HCT116 (cell line): ENCODE data around the gene LIN28A. TPM values are rescaled to one million over a fixed set of nuclear protein-coding genes. Genes with fewer than 3 reads are reported as not detected.

Source experiments
- ATAC-seq: fragments of 200-7000 bp; cut with Tn5 transposase; 2 replicates; pipeline ENCODE4 v1.9.1; 2020; ENCODE audit warnings: mild to moderate bottlenecking, moderate library complexity
- BruUV-seq: library from RNA; stranded (reverse); fragments of 400-500 nt; replicated peaks from 2 replicates; lab custom pipeline; 2021; lab: Mats Ljungman, UMichigan
- CTCF ChIA-PET: fragments of 300-600 bp; sonication (Branson Sonifier 250); formaldehyde crosslinking; loops from one replicate; lab custom pipeline; 2021; ENCODE audit warnings: antibody characterized with exemption; lab: Charles Lee
- POLR2A ChIA-PET: fragments of 300-600, 350-600 bp; sonication (Branson Sonifier 250); formaldehyde crosslinking; loops from one replicate; lab custom pipeline; 2021; ENCODE audit warnings: antibody characterized with exemption; lab: Charles Lee
- RAD21 ChIA-PET, 2 experiments: fragments of 300-600 bp; sonication (Branson Sonifier 250); formaldehyde crosslinking; loops; one replicate each; lab custom pipeline; 2023; ENCODE audit warnings: low total read pairs in 2 of 2; ENCODE audit not compliant: uncharacterized antibody in 2 of 2, unreplicated experiment in 2 of 2, low non-redundant PET in 1 of 2; lab: Charles Lee
- DNase-seq: peaks from one replicate; pipeline ENCODE4 v3.0.0-alpha.2; 2010; ENCODE audit warnings: low read depth, low spot score
- H2AFZ ChIP-seq: fragments of 200-600 bp; shearing (Covaris generic), sonication (generic); 2 replicates; pipeline ENCODE4 v1.6.1; 2017; ENCODE audit warnings: low read depth, mixed run types, mixed read lengths, antibody characterized with exemption, low read length; ENCODE audit not compliant: poor library complexity, severe bottlenecking
- H3K27ac ChIP-seq: 2 replicates; pipeline ENCODE4 v1.5.1; 2012; ENCODE audit warnings: low read depth, low read length
- H3K27me3 ChIP-seq: fragments of 200-600 bp; sonication (generic); 2 replicates; pipeline ENCODE4 v1.6.1; 2016; ENCODE audit warnings: mixed run types, low read length, mixed read lengths; ENCODE audit not compliant: insufficient read depth
- H3K36me3 ChIP-seq, 2 experiments: fragments of 200-500 bp in 1 of 2; fragments of 200-600 bp in 1 of 2; sonication (Bioruptor generic) in 1 of 2; sonication (generic) in 1 of 2; 2 replicates each; pipeline versions ENCODE4 v1.5.1 to v1.6.1; 2014 to 2016; ENCODE audit warnings: low read length in 2 of 2, inconsistent platforms in 1 of 2, mixed read lengths in 1 of 2, mixed run types in 1 of 2; ENCODE audit not compliant: insufficient read depth in 2 of 2, control insufficient read depth in 1 of 2
- H3K4me1 ChIP-seq, 2 experiments: fragments of 200-600 bp in 1 of 2; sonication (generic) in 1 of 2; 2 replicates each; pipeline versions ENCODE4 v1.5.1 to v1.6.1; 2012 to 2017; ENCODE audit warnings: low read length in 2 of 2, inconsistent platforms in 1 of 2, mild to moderate bottlenecking in 1 of 2, mixed read lengths in 1 of 2, mixed run types in 1 of 2, moderate library complexity in 1 of 2; ENCODE audit not compliant: insufficient read depth in 2 of 2, control insufficient read depth in 1 of 2
- H3K4me2 ChIP-seq: fragments of 200-600 bp; sonication (generic); 2 replicates; pipeline ENCODE4 v1.6.1; 2017; ENCODE audit warnings: mixed run types, low read length, mixed read lengths
- H3K4me3 ChIP-seq, 2 experiments: fragments of 200-600 bp in 1 of 2; sonication (generic) in 1 of 2; replicated peaks in 1 of 2; 2 replicates each; pipeline ENCODE4 v1.5.1; 2011 to 2016; ENCODE audit warnings: low read length in 2 of 2, control low read depth in 1 of 2, low read depth in 1 of 2, mild to moderate bottlenecking in 1 of 2, mixed read lengths in 1 of 2, mixed run types in 1 of 2
- H3K79me2 ChIP-seq: fragments of 200-600 bp; sonication (generic); 2 replicates; pipeline ENCODE4 v1.6.1; 2017; ENCODE audit warnings: mild to moderate bottlenecking, mixed run types, low read length, moderate library complexity, mixed read lengths; ENCODE audit not compliant: insufficient read depth
- H3K9ac ChIP-seq: fragments of 200-600 bp; sonication (generic); 2 replicates; pipeline ENCODE4 v1.6.1; 2016; ENCODE audit warnings: low read length, mixed read lengths
- H3K9me2 ChIP-seq: fragments of 200-600 bp; sonication (generic), shearing (Covaris generic); 2 replicates; pipeline ENCODE4 v1.6.1; 2017; ENCODE audit warnings: mixed run types, mild to moderate bottlenecking, moderate library complexity; ENCODE audit not compliant: insufficient read depth
- H3K9me3 ChIP-seq, 2 experiments: fragments of 200-500 bp in 1 of 2; fragments of 200-600 bp in 1 of 2; sonication (Bioruptor generic) in 1 of 2; sonication (generic) in 1 of 2; 2 replicates each; pipeline ENCODE4 v1.6.1; 2014 to 2017; ENCODE audit warnings: low read length in 2 of 2, mixed read lengths in 2 of 2, inconsistent platforms in 1 of 2, low read depth in 1 of 2, mild to moderate bottlenecking in 1 of 2, mixed run types in 1 of 2, moderate library complexity in 1 of 2; ENCODE audit not compliant: control insufficient read depth in 1 of 2, insufficient read depth in 1 of 2
- H4K20me1 ChIP-seq: fragments of 200-600 bp; sonication (generic), shearing (Covaris generic); 2 replicates; pipeline ENCODE4 v1.6.1; 2017; ENCODE audit warnings: mixed run types, mild to moderate bottlenecking, moderate library complexity; ENCODE audit not compliant: insufficient read depth
- CEBPB ChIP-seq: IDR thresholded peaks from 2 replicates; pipeline ENCODE4 v1.6.1; 2012; ENCODE audit warnings: low read depth
- ELF1 ChIP-seq: IDR thresholded peaks from 2 replicates; pipeline ENCODE4 v1.6.1; 2012; ENCODE audit warnings: low read depth, borderline replicate concordance
- EZH2phosphoT487 ChIP-seq: fragments of 200-600 bp; IDR thresholded peaks from 2 replicates; pipeline ENCODE4 v1.6.1; 2018; ENCODE audit warnings: antibody characterized with exemption, borderline replicate concordance
- FOSL1 ChIP-seq: IDR thresholded peaks from 2 replicates; pipeline ENCODE4 v1.6.1; 2012; ENCODE audit warnings: low read depth
- JUND ChIP-seq: IDR thresholded peaks from 2 replicates; pipeline ENCODE4 v1.6.1; 2012
- MAX ChIP-seq: IDR thresholded peaks from 2 replicates; pipeline ENCODE4 v1.6.1; 2012
- POLR2A ChIP-seq: IDR thresholded peaks from 2 replicates; pipeline ENCODE4 v1.7.0; 2011; ENCODE audit warnings: borderline replicate concordance; ENCODE audit not compliant: insufficient read depth, insufficient read length; ENCODE audit errors: extremely low read depth
- POLR2AphosphoS5 ChIP-seq: IDR thresholded peaks from 2 replicates; pipeline ENCODE4 v1.6.1; 2011; ENCODE audit warnings: mild to moderate bottlenecking, low read depth, low read length, moderate library complexity
- RAD21 ChIP-seq: IDR thresholded peaks from 2 replicates; pipeline ENCODE4 v1.6.1; 2012; ENCODE audit warnings: low read depth, mild to moderate bottlenecking
- REST ChIP-seq: IDR thresholded peaks from 2 replicates; pipeline ENCODE4 v1.6.1; 2012; ENCODE audit warnings: low read depth
- SRF ChIP-seq: IDR thresholded peaks from 2 replicates; pipeline ENCODE4 v1.6.1; 2012; ENCODE audit warnings: low read depth
- YY1 ChIP-seq: IDR thresholded peaks from 2 replicates; pipeline ENCODE4 v1.6.1; 2011; ENCODE audit warnings: low read length, low read depth, moderate library complexity, mild to moderate bottlenecking; ENCODE audit not compliant: insufficient replicate concordance; ENCODE audit errors: extremely low read depth
- ZBTB33 ChIP-seq: IDR thresholded peaks from 2 replicates; pipeline ENCODE4 v1.6.1; 2011; ENCODE audit warnings: mild to moderate bottlenecking, low read length, moderate library complexity; ENCODE audit not compliant: insufficient replicate concordance; ENCODE audit errors: extremely low read depth
- ZFX ChIP-seq: fragments of 450-650 bp; IDR thresholded peaks from 2 replicates; pipeline ENCODE4 v1.6.1; 2017
- intact Hi-C: fragments of 100-400 bp; cut with micrococcal nuclease; formaldehyde crosslinking; loops from 2 replicates; pipeline ENCODE4 v1.10.0; 2022
- total RNA-seq: library from RNA; stranded (reverse); gene quantifications from one replicate; pipeline ENCODE4 v1.2.1, GENCODE V29; 2021; ENCODE audit not compliant: unreplicated experiment

The LIN28A gene
- total RNA-seq, 1 experiment from 2014 or later, result 1.4 TPM

- no peak overlapping the region for H3K9ac ChIP-seq
- no peak overlapping the region for H2AFZ ChIP-seq
- TF ChIP-seq MAX (no peak), ELF1 (no peak), CEBPB (no peak), SRF (no peak), POLR2A (no peak), ZFX (no peak), YY1 (no peak), RAD21 (no peak), FOSL1 (no peak), EZH2phosphoT487 (no peak), POLR2AphosphoS5 (no peak)
- no peaks in the 10 kb centered on the region for H3K9me3 ChIP-seq
- no peaks in the 10 kb centered on the region for H3K27me3 ChIP-seq
- peaks cover 6 to 16% of the 10 kb centered on the region in 2 experiments; a peak in 3 of 4 replicates for H3K36me3 ChIP-seq
- DNase-seq, result no peak
- no TSS peak for BruUV-seq
- H3K79me2 ChIP-seq, result no peaks in the 10 kb centered on the region
- ChIA-PET POLR2A (no interaction called here), RAD21 (interaction anchor here in 1 of 2 experiments (0.6 kb wide), 1 partner anchor 458 kb away, joined by 3 read pairs; no protein-coding TSS in a partner anchor), CTCF (no interaction called here)
- no peak overlapping the region for H3K27ac ChIP-seq
- H3K4me1 ChIP-seq, result no peaks in the 10 kb centered on the region
- intact Hi-C loops, result no loop called here
- H3K4me3 ChIP-seq, result no peak overlapping the region
- H3K4me2 ChIP-seq, result no peak overlapping the region
- no peak for ATAC-seq
- no peaks in the 10 kb centered on the region for H3K9me2 ChIP-seq
- no peaks in the 10 kb centered on the region for H4K20me1 ChIP-seq
Observed at GRCh38 chr1:26452459-26453183, 42.0 kb downstream of the LIN28A start.

GRCh38 chr1:26459148-26459547, 48.5 kb downstream of the LIN28A start:
- no peak overlapping the region for H3K9ac ChIP-seq
- no peak for TF ChIP-seq RAD21
- no peak for TF ChIP-seq REST
- TF ChIP-seq ZBTB33, result no peak
- no peak for TF ChIP-seq JUND
- no peaks in the 10 kb centered on the region for H4K20me1 ChIP-seq
- no peak overlapping the region for H3K4me2 ChIP-seq
- no peak overlapping the region for H3K27ac ChIP-seq
- H3K27me3 ChIP-seq, result no peaks in the 10 kb centered on the region
- ChIA-PET CTCF (no interaction called here), RAD21 (no interaction called here), POLR2A (no interaction called here)
- H3K79me2 ChIP-seq, result no peaks in the 10 kb centered on the region
- no peak for ATAC-seq
- H3K9me3 ChIP-seq, result no peaks in the 10 kb centered on the region
- intact Hi-C loops, result no loop called here
- BruUV-seq, result no TSS peak
- no peak overlapping the region for H3K4me3 ChIP-seq
- no peak overlapping the region for H2AFZ ChIP-seq
- no peak for DNase-seq
- H3K36me3 ChIP-seq, result peaks cover 4 to 11% of the 10 kb centered on the region in 2 experiments; a peak in 2 of 4 replicates
- H3K9me2 ChIP-seq, result no peaks in the 10 kb centered on the region
- H3K4me1 ChIP-seq, result no peaks in the 10 kb centered on the region
